Prostate gland (tissue), 2 donors: Measurements from ENCODE around the gene MGAT5. TPM values are rescaled to one million over a fixed set of nuclear protein-coding genes. Genes with fewer than 3 reads are reported as not detected.
A peak's percentile ranks its signal among the peaks of the same experiment; 100 is the strongest.

ENCODE experiments used
- DNase-seq: peaks from one replicate; pipeline ENCODE4 v3.0.0-alpha.2; 2019; ENCODE audit warnings: low spot score
- H3K27ac ChIP-seq, 2 donors: fragments of 200-600 bp; sonication (generic); 2 replicates each; pipeline ENCODE4 v1.5.1; 2017 to 2019
- H3K27me3 ChIP-seq: fragments of 200-600 bp; sonication (generic); replicated peaks from 2 replicates; pipeline ENCODE4 v1.5.1; 2019; ENCODE audit not compliant: insufficient read depth
- H3K36me3 ChIP-seq, 2 donors: fragments of 200-600 bp; sonication (generic); 1 replicate in 1 of 2; 2 replicates in 1 of 2; pipeline versions ENCODE4 v1.5.1 to v1.8.1; 2017 to 2019
- H3K4me1 ChIP-seq: fragments of 200-600 bp; sonication (generic); replicated peaks from 2 replicates; pipeline ENCODE4 v1.5.1; 2019
- H3K4me3 ChIP-seq, 2 donors: fragments of 200-600 bp; sonication (generic); 2 replicates each; pipeline ENCODE4 v1.5.1; 2017 to 2019
- H3K9me3 ChIP-seq: fragments of 200-600 bp; sonication (generic); 2 replicates; pipeline ENCODE4 v1.5.1; 2017
- POLR2A ChIP-seq: fragments of 450-650 bp; IDR thresholded peaks from one replicate; pipeline ENCODE4 v1.6.1; 2016; ENCODE audit warnings: antibody characterized with exemption, mild to moderate bottlenecking
- POLR2AphosphoS5 ChIP-seq: sonication (generic); formaldehyde crosslinking; IDR thresholded peaks from one replicate; pipeline ENCODE4 v1.6.1; 2017; ENCODE audit warnings: antibody characterized with exemption
- WGBS: methylation state at CpG from one replicate; pipeline ENCODE4 v1.1.5; 2018; 5-methylcytosine and 5-hydroxymethylcytosine counted together
- intact Hi-C: fragments of 100-400 bp; cut with DNase I; formaldehyde crosslinking; loops from one replicate; pipeline ENCODE4 v1.14.2; 2022
- total RNA-seq, 2 donors: library from RNA; depleted of rRNA; stranded (reverse); fragments of >200 nt; gene quantifications; one replicate each; pipeline ENCODE4 v1.1.0, GENCODE V29; 2016
- TF ChIP-seq, protein P1 (sequence below), 4 experiments: fragments of 200-600 bp in 2 of 4; fragments of 450-650 bp in 2 of 4; sonication (generic) in 2 of 4; IDR thresholded peaks; 1 replicate in 3 of 4; 2 replicates in 1 of 4; pipeline ENCODE4 v1.5.1; 2016 to 2019; ENCODE audit warnings: antibody characterized with exemption in 4 of 4, mild to moderate bottlenecking in 2 of 4, moderate library complexity in 2 of 4

MGAT5 gene
- total RNA-seq, 2 donors from 2014 or later: 20.1 to 83.2 TPM

DNA sequence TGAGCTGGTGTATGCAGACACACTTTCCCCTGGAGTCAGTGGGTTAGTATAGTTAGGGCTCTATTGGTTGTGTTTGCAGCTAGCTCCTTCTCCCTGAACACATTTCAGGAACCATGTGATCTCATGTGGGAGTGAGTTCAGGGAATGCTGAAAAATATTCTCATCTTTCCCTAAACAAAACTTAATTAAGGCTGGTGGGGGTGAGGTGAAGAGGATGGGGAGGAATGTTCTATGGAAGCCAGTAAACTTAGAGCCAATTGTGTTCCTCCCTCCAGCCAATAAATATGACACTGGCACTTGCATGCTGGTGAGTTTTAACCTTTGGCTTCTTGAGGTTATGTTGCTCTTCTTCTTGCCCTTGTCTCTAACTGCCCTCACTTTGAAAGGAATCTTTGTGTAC is 952 bp downstream of the MGAT5 start:
- Histone ChIP-seq H3K9me3 (no peaks in the 10 kb centered on the region), H3K4me1 (peaks cover 4% of the 10 kb centered on the region)
- TF ChIP-seq POLR2A: no peak
- TF ChIP-seq, protein P1, sequence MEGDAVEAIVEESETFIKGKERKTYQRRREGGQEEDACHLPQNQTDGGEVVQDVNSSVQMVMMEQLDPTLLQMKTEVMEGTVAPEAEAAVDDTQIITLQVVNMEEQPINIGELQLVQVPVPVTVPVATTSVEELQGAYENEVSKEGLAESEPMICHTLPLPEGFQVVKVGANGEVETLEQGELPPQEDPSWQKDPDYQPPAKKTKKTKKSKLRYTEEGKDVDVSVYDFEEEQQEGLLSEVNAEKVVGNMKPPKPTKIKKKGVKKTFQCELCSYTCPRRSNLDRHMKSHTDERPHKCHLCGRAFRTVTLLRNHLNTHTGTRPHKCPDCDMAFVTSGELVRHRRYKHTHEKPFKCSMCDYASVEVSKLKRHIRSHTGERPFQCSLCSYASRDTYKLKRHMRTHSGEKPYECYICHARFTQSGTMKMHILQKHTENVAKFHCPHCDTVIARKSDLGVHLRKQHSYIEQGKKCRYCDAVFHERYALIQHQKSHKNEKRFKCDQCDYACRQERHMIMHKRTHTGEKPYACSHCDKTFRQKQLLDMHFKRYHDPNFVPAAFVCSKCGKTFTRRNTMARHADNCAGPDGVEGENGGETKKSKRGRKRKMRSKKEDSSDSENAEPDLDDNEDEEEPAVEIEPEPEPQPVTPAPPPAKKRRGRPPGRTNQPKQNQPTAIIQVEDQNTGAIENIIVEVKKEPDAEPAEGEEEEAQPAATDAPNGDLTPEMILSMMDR (IDR thresholded peaks at IDR 0.05): no peak
- TF ChIP-seq POLR2AphosphoS5: no peak

GRCh38 chr2:134256956-134257355 is 3.1 kb downstream of the MGAT5 start:
- Histone ChIP-seq H3K4me3 (no peak overlapping the region), H3K9me3 (no peaks in the 10 kb centered on the region), H3K4me1 (peaks cover 6% of the 10 kb centered on the region), H3K27me3 (no peaks in the 10 kb centered on the region), H3K27ac (no peak overlapping the region), H3K36me3 (no peaks in the 10 kb centered on the region)
- no peak for DNase-seq
- TF ChIP-seq, protein P1 (IDR thresholded peaks at IDR 0.05): no peak
- TF ChIP-seq POLR2A: no peak
- TF ChIP-seq POLR2AphosphoS5: no peak
- 98% methylated on average over 2 of the region's 2 CpGs for whole genome bisulfite sequencing
- intact Hi-C loops: no loop called here

More for the DNA sequence above, 952 bp downstream of the MGAT5 start:
- DNase-seq: no peak
- Histone ChIP-seq H3K27ac (no peak overlapping the region), H3K36me3 (no peaks in the 10 kb centered on the region), H3K27me3 (no peaks in the 10 kb centered on the region), H3K4me3 (no peak overlapping the region)
- intact Hi-C loops: no loop called here

GRCh38 chr2:134257509-134257908 is 3.6 kb downstream of the MGAT5 start:
- Histone ChIP-seq H3K27me3 (no peaks in the 10 kb centered on the region), H3K36me3 (no peaks in the 10 kb centered on the region), H3K27ac (no peak overlapping the region), H3K9me3 (no peaks in the 10 kb centered on the region), H3K4me3 (no peak overlapping the region), H3K4me1 (peaks cover 9% of the 10 kb centered on the region)
- TF ChIP-seq POLR2A (no peak), POLR2AphosphoS5 (no peak)
- TF ChIP-seq, protein P1 (IDR thresholded peaks at IDR 0.05): no peak
- intact Hi-C loops: no loop called here
- no peak for DNase-seq

DNA sequence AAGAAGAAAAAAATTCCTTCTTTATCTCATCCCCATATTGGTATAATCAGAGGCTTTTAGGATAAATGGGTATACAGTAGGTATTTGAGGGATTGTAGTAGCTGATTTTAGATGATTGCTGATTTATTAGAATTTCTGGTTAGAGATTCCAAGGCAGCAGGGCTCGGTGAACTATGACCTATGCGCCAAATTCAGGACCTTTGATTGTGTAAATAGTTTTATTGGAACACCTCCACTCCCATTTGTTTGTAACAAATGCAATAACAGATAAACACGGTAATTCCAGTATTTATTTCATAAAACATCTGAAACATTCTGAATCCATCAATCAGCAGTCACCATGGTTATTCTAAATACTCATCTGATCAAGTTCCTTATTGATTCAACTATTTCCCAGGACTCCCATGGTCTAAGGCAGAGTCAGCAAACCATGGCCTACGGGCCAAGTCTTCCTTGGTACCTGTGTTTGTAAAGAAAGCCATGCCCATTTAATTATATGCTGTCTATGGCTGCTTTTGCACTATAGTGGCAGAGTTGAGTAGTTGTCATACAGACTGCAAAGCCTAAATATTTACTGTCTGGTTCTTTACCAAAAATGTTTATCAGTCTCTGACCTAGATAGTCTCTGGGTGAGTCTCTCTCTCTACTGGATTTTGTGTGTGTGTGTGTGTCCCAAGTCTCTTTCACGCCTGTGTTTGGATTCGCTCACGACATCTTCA is 4.3 kb downstream of the MGAT5 start:
- Histone ChIP-seq H3K9me3 (no peaks in the 10 kb centered on the region), H3K36me3 (no peaks in the 10 kb centered on the region), H3K4me3 (no peak overlapping the region), H3K27me3 (no peaks in the 10 kb centered on the region), H3K27ac (no peak overlapping the region), H3K4me1 (peaks cover 9% of the 10 kb centered on the region)
- intact Hi-C loops: no loop called here
- WGBS: 90% methylated on average over 7 of the region's 7 CpGs
- TF ChIP-seq POLR2AphosphoS5 (no peak), POLR2A (no peak)
- TF ChIP-seq, protein P1 (IDR thresholded peaks at IDR 0.05): no peak
- no peak for DNase-seq

DNA sequence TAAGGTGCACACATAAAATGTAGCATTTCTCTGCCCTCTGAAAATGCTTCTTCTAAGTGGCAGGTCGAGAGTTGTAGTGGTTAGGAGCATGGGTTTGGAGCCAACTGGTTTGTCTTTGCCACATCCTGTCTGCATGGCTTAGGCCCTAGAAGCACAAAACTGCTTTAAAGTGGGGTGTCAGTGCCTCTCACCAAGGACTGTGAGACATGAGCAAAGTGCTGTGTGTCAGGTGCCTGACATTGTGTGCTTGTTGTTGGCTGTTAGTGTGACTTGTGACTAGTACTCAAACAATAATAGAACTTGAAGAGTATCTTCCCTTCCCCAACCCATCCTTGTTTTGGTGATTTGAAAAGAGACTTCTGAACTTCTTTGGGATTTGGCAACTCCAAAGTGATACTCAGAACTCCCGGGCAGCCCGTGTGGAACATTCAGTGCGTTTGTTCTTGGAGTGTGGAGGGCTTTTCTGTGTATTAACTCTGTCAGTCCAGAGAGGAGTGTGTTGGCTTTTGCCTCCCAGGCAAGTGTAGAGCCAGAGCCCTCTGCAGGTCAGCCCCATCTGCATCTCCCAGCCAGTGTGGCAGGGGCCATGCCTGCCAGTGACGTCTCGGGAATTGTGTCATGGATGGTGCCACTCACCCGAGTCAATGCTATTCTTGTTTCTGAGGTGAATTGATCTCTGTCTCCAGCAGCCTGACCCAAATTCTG is 5.0 kb downstream of the MGAT5 start:
- 63% methylated on average over 7 of the region's 7 CpGs for WGBS
- intact Hi-C loops: no loop called here
- H3K9me3 ChIP-seq: no peaks in the 10 kb centered on the region
- H3K4me3 ChIP-seq: no peak overlapping the region
- H3K36me3 ChIP-seq: no peaks in the 10 kb centered on the region
- peak overlapping the region in 1 of 2 donors; percentile 32 for H3K27ac ChIP-seq
- no peak for DNase-seq
- TF ChIP-seq POLR2AphosphoS5: peak; percentile 19
- TF ChIP-seq, protein P1 (IDR thresholded peaks at IDR 0.05): no peak
- peaks cover 7% of the 10 kb centered on the region for H3K4me1 ChIP-seq
- no peaks in the 10 kb centered on the region for H3K27me3 ChIP-seq
